ENCODE data around the gene RPLP2. TPM values are rescaled to one million over a fixed set of nuclear protein-coding genes. Genes with fewer than 3 reads are reported as not detected.
A peak's percentile ranks its signal among the peaks of the same experiment; 100 is the strongest.

Gene RPLP2
- total RNA-seq, 1 experiment from 2014 or later, result 3,468 TPM

- Histone ChIP-seq H3K27ac (ENCODE audit: low read length) (no peak overlapping the region), H3K9me3 (ENCODE audit: control insufficient read depth, insufficient read depth, low read depth, low read length) (no peaks in the 10 kb centered on the region), H3K36me3 (ENCODE audit: control insufficient read depth, insufficient read depth, low read length) (peaks cover 18% of the 10 kb centered on the region), H3K4me1 (ENCODE audit: control insufficient read depth, insufficient read depth, low read length) (peaks cover 45% of the 10 kb centered on the region), H3K27me3 (ENCODE audit: control insufficient read depth, insufficient read depth, low read length) (no peaks in the 10 kb centered on the region), H3K4me3 (ENCODE audit: low read depth in 2 of 2, low read length in 2 of 2) (no peak overlapping the region)
- intact Hi-C loops (cut with micrococcal nuclease; ENCODE audit: unreplicated experiment) (no loop called here), in situ Hi-C loops (cut with HindIII; ENCODE audit: low pct_unique_long_range_greater_than_20kb, low sequenced_read_pairs) (no loop called here)
- BruUV-seq (replicated peaks), result no TSS peak
- DNase-seq (ENCODE audit: low read depth, low spot score) (no peak), ATAC-seq (peak; percentile 17)
- ChIA-PET CTCF (no interaction called here), POLR2A (interaction anchor here (1.9 kb wide), 1 partner anchor 14 kb away, joined by 8 read pairs; no protein-coding TSS in a partner anchor)
- no peak for TF ChIP-seq TCF7L2 (IDR thresholded peaks at IDR 0.05; ENCODE audit: low read depth, low read length)
- TF ChIP-seq REST (IDR thresholded peaks at IDR 0.05; ENCODE audit: insufficient read depth in 1 of 2, low read depth in 2 of 2, low read length in 1 of 2), result no peak
- TF ChIP-seq SIN3A (IDR thresholded peaks at IDR 0.05; ENCODE audit: borderline replicate concordance, insufficient read depth, low read depth, low read length), result no peak
- TF ChIP-seq, protein P1, sequence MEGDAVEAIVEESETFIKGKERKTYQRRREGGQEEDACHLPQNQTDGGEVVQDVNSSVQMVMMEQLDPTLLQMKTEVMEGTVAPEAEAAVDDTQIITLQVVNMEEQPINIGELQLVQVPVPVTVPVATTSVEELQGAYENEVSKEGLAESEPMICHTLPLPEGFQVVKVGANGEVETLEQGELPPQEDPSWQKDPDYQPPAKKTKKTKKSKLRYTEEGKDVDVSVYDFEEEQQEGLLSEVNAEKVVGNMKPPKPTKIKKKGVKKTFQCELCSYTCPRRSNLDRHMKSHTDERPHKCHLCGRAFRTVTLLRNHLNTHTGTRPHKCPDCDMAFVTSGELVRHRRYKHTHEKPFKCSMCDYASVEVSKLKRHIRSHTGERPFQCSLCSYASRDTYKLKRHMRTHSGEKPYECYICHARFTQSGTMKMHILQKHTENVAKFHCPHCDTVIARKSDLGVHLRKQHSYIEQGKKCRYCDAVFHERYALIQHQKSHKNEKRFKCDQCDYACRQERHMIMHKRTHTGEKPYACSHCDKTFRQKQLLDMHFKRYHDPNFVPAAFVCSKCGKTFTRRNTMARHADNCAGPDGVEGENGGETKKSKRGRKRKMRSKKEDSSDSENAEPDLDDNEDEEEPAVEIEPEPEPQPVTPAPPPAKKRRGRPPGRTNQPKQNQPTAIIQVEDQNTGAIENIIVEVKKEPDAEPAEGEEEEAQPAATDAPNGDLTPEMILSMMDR (IDR thresholded peaks at IDR 0.05), result no peak
- TF ChIP-seq POLR2AphosphoS5 (IDR thresholded peaks at IDR 0.05; ENCODE audit: low read depth, low read length), result no peak; the same call in 1 of the 2 replicates
Measured at GRCh38 chr11:816433-816779, 6.6 kb downstream of the RPLP2 start.

DNA sequence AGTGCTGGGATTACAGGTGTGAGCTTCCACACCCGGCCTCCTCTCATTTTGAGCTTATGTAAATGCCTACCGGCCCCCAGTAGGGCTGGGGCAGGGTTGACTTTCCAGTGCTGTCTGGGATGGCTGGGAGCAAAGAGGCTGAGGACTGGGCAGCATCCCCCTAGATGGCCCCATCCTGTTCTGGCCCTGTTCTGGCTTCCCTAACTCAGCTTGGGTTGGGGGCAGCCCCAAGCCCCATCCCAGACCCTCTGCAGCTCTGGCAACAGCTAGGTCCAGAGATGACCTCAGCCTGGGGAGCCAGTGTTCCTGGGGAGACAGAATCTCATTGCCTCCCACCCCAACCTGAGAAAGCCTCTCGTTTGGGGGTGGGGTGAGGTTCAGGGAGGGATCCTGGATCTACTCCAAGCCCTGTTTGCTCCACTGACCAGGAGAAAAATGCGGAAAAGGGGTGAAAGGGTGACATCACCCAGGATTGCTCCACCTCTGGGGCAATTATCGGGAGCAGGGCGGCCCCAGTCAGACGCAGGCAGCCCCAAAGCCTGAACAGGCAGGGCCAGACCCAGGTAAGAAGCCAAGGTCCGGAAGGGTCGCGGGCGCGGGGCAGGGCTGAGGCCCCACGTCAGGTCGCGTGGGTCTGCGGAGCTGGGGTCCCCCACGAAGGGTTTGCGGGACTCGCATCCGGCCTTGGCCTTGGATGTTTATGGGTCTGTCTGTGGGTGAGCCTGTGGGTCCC lies 8.8 kb downstream of the RPLP2 start, which contains the start of gene PNPLA2:
Gene PNPLA2 (plus strand): TSS at position 519 of the 733 bp plus-strand sequence. CDS start 805 bp downstream, outside the sequence.
- H3K27me3 ChIP-seq (ENCODE audit: control insufficient read depth, insufficient read depth, low read length), result no peaks in the 10 kb centered on the region
- H3K4me3 ChIP-seq (ENCODE audit: low read depth in 2 of 2, low read length in 2 of 2), result peak within 1 kb of the TSS; percentile 80 to 88
- intact Hi-C loops (cut with micrococcal nuclease; ENCODE audit: unreplicated experiment) (no loop called here), in situ Hi-C loops (cut with HindIII; ENCODE audit: low pct_unique_long_range_greater_than_20kb, low sequenced_read_pairs) (no loop called here)
- no TSS peak for BruUV-seq (replicated peaks)
- ATAC-seq (no peak), DNase-seq (ENCODE audit: low read depth, low spot score) (no peak)
- CTCF ChIA-PET, result interaction anchor here (1.2 kb wide), 2 partner anchors 9 to 10 kb away, joined by 3 read pairs; partner anchors contain the start of gene RPLP2
- TF ChIP-seq SIN3A (IDR thresholded peaks at IDR 0.05; ENCODE audit: borderline replicate concordance, insufficient read depth, low read depth, low read length) (no peak), POLR2AphosphoS5 (IDR thresholded peaks at IDR 0.05; ENCODE audit: low read depth, low read length) (no peak), REST (IDR thresholded peaks at IDR 0.05; ENCODE audit: insufficient read depth in 1 of 2, low read depth in 2 of 2, low read length in 1 of 2) (no peak), TCF7L2 (IDR thresholded peaks at IDR 0.05; ENCODE audit: low read depth, low read length) (no peak)
- TF ChIP-seq, protein P1 (IDR thresholded peaks at IDR 0.05), result no peak
- 0 out of 2 replicates have a peak, but pooled peaks cover 1% of the 10 kb centered on the region for H3K36me3 ChIP-seq (ENCODE audit: control insufficient read depth, insufficient read depth, low read length)
- peak within 1 kb of the TSS; percentile 76 for H3K27ac ChIP-seq (ENCODE audit: low read length)
- no peaks in the 10 kb centered on the region for H3K9me3 ChIP-seq (ENCODE audit: control insufficient read depth, insufficient read depth, low read depth, low read length)
- H3K4me1 ChIP-seq (ENCODE audit: control insufficient read depth, insufficient read depth, low read length), result peaks cover 37% of the 10 kb centered on the region
- POLR2A ChIA-PET, result interaction anchor here (0.6 to 1.9 kb wide), 5 partner anchors 8 to 267 kb away, joined by 4 to 11 read pairs (median 7); partner anchors contain the start of gene CRACR2B
